B cell (primary cell): Measurements from ENCODE around the gene NAV1. TPM values are rescaled to one million over a fixed set of nuclear protein-coding genes. Genes with fewer than 3 reads are reported as not detected.

ENCODE experiments used
- ATAC-seq: fragments of 200-7000 bp; cut with Tn5 transposase; one replicate; pipeline ENCODE4 v1.10.0; 2021; ENCODE audit warnings: low read depth, mild to moderate bottlenecking, moderate number of reproducible peaks, moderate library complexity
- CTCF ChIA-PET: fragments of 350-600 bp; sonication (Branson Sonifier 250); formaldehyde crosslinking; loops from one replicate; lab custom pipeline; 2021; ENCODE audit warnings: antibody characterized with exemption, inconsistent platforms; lab: Charles Lee
- POLR2A ChIA-PET: fragments of 350-600 bp; sonication (Branson Sonifier 250); formaldehyde crosslinking; loops from one replicate; lab custom pipeline; 2021; ENCODE audit warnings: antibody characterized with exemption; lab: Charles Lee
- DNase-seq: peaks from one replicate; pipeline ENCODE4 v3.0.0; 2013
- H2AFZ ChIP-seq: 2 replicates; pipeline ENCODE4 v1.6.1; 2012; ENCODE audit warnings: mild to moderate bottlenecking, low read depth, low read length; ENCODE audit not compliant: insufficient read depth, poor library complexity, severe bottlenecking
- H3K27ac ChIP-seq, 2 donors: 1 replicate in 1 of 2; 2 replicates in 1 of 2; pipeline ENCODE4 v1.5.1; 2012 to 2013; ENCODE audit warnings: low read length in 2 of 2, mild to moderate bottlenecking in 2 of 2, moderate library complexity in 1 of 2
- H3K27me3 ChIP-seq, 4 experiments: fragments of 200-600 bp in 1 of 4; sonication (generic) in 1 of 4; replicated peaks in 1 of 4; 1 replicate in 2 of 4; 2 replicates in 2 of 4; pipeline versions ENCODE4 v1.6.1 to v1.7.0; 2013 to 2016; ENCODE audit warnings: low read length in 3 of 4, mild to moderate bottlenecking in 2 of 4, mixed read lengths in 1 of 4, moderate library complexity in 1 of 4; ENCODE audit not compliant: insufficient read depth in 4 of 4, control insufficient read depth in 3 of 4; ENCODE audit errors: control extremely low read depth in 1 of 4
- H3K36me3 ChIP-seq, 2 experiments: replicated peaks in 1 of 2; 1 replicate in 1 of 2; 2 replicates in 1 of 2; pipeline versions ENCODE4 v1.6.1 to v1.7.1; 2013; ENCODE audit warnings: low read length in 1 of 2; ENCODE audit not compliant: insufficient read depth in 2 of 2, control insufficient read depth in 1 of 2; ENCODE audit errors: control extremely low read depth in 1 of 2, extremely low read depth in 1 of 2
- H3K4me1 ChIP-seq, 2 donors: fragments of 200-600 bp in 1 of 2; sonication (generic) in 1 of 2; 1 replicate in 1 of 2; 2 replicates in 1 of 2; pipeline versions ENCODE4 v1.5.1 to v1.6.1; 2013 to 2017; ENCODE audit warnings: low read length in 2 of 2; ENCODE audit not compliant: control insufficient read depth in 2 of 2, insufficient read depth in 2 of 2
- H3K4me2 ChIP-seq: replicated peaks from 2 replicates; pipeline ENCODE3; 2012; ENCODE audit warnings: mild to moderate bottlenecking, low read depth, low read length; ENCODE audit not compliant: poor library complexity, severe bottlenecking
- H3K4me3 ChIP-seq, 5 experiments: fragments of 200-600 bp in 1 of 5; sonication (generic) in 1 of 5; 1 replicate in 3 of 5; 2 replicates in 2 of 5; pipeline versions ENCODE4 v1.5.1 to v1.7.0; 2011 to 2016; ENCODE audit warnings: low read length in 4 of 5, mild to moderate bottlenecking in 4 of 5, low read depth in 2 of 5, control low read depth in 1 of 5, moderate library complexity in 1 of 5; ENCODE audit not compliant: insufficient read depth in 1 of 5; ENCODE audit errors: control extremely low read depth in 1 of 5, extremely low read depth in 1 of 5
- H3K79me2 ChIP-seq: fragments of 200-600 bp; sonication (generic); one replicate; pipeline ENCODE4 v1.6.0; 2016; ENCODE audit warnings: low read length; ENCODE audit not compliant: control insufficient read depth, insufficient read depth
- H3K9ac ChIP-seq: fragments of 200-600 bp; sonication (generic); 2 replicates; pipeline ENCODE4 v1.6.1; 2017; ENCODE audit warnings: mild to moderate bottlenecking, low read length, moderate library complexity
- H3K9me3 ChIP-seq, 3 donors: one replicate each; pipeline versions ENCODE4 v1.6.1 to v1.7.1; 2013; ENCODE audit warnings: low read length in 2 of 3; ENCODE audit not compliant: control insufficient read depth in 2 of 3, insufficient read depth in 1 of 3; ENCODE audit errors: control extremely low read depth in 1 of 3
- H4K20me1 ChIP-seq: 2 replicates; pipeline ENCODE4 v1.6.0; 2012; ENCODE audit warnings: mild to moderate bottlenecking, low read length; ENCODE audit not compliant: insufficient read depth, control insufficient read depth, poor library complexity, severe bottlenecking
- H3K27ac Mint-ChIP-seq: one replicate; pipeline ENCODE4 v1.8.0; 2021; ENCODE audit warnings: mixed read lengths
- H3K27me3 Mint-ChIP-seq: one replicate; pipeline ENCODE4 v1.8.0; 2021; ENCODE audit warnings: mixed read lengths
- H3K4me1 Mint-ChIP-seq: one replicate; pipeline ENCODE4 v1.8.0; 2021; ENCODE audit warnings: mixed read lengths
- H3K4me3 Mint-ChIP-seq: one replicate; pipeline ENCODE4 v1.8.0; 2021; ENCODE audit warnings: mixed read lengths
- H3K9me3 Mint-ChIP-seq: one replicate; pipeline ENCODE4 v1.8.0; 2022; ENCODE audit warnings: mixed read lengths; ENCODE audit not compliant: insufficient read depth
- CTCF ChIP-seq: fragments of 200-600 bp; IDR thresholded peaks from one replicate; pipeline ENCODE4 v1.8.0; 2022; ENCODE audit warnings: antibody characterized with exemption, mild to moderate bottlenecking
- EZH2 ChIP-seq: IDR thresholded peaks from 2 replicates; pipeline ENCODE4 v1.6.1; 2012; ENCODE audit warnings: borderline replicate concordance, low read depth, mild to moderate bottlenecking, moderate library complexity, low read length; ENCODE audit not compliant: insufficient read depth, poor library complexity, severe bottlenecking
- WGBS: methylation state at CpG from one replicate; pipeline ENCODE4 v1.1.5; 2013; ENCODE audit warnings: missing lambda C conversion rate; ENCODE audit not compliant: insufficient coverage; 5-methylcytosine and 5-hydroxymethylcytosine counted together
- intact Hi-C: fragments of 100-400 bp; cut with micrococcal nuclease; formaldehyde crosslinking; loops from one replicate; pipeline ENCODE4 v1.10.0; 2022
- polyA plus RNA-seq: library from polyadenylated mRNA; depleted of rRNA; stranded (reverse); fragments of >200 nt; gene quantifications from 2 replicates; pipeline ENCODE4 v1.2.3, GENCODE V29; 2012
- total RNA-seq, 2 donors: library from RNA; stranded (reverse); fragments of 120-200 nt in 1 of 2; gene quantifications; 1 replicate in 1 of 2; 2 replicates in 1 of 2; pipeline versions ENCODE4 v1.2.3 to v1.2.4, GENCODE V29; 2013 to 2022

Gene NAV1
- total and polyA plus RNA-seq, 2 donors (not counting 1 experiment from before 2014, with no cell fraction given), result 1.5 to 4.3 TPM

- Mint-ChIP-seq H3K4me1 (no peaks in the 10 kb centered on the region), H3K27ac (no peak overlapping the region), H3K27me3 (no peaks in the 10 kb centered on the region), H3K9me3 (no peaks in the 10 kb centered on the region), H3K4me3 (no peak overlapping the region)
- H4K20me1 ChIP-seq, result no peaks in the 10 kb centered on the region
- ChIA-PET CTCF (interaction anchor here (1.4 to 6.1 kb wide), 2 partner anchors 15 to 16 kb away, joined by 9 to 46 read pairs; no protein-coding TSS in a partner anchor), POLR2A (no interaction called here)
- ATAC-seq, result no peak
- H3K9ac ChIP-seq, result no peak overlapping the region
- no peaks in the 10 kb centered on the region for H3K4me1 ChIP-seq
- 100% methylated on average over 7 of the region's 16 CpGs for WGBS
- H2AFZ ChIP-seq, result no peak overlapping the region
- H3K79me2 ChIP-seq, result peaks cover 30% of the 10 kb centered on the region
- H3K27me3 ChIP-seq, result no peaks in the 10 kb centered on the region
- H3K27ac ChIP-seq, result no peak overlapping the region
- H3K4me2 ChIP-seq, result no peak overlapping the region
- DNase-seq, result no peak
- intact Hi-C loops, result no loop called here
- H3K36me3 ChIP-seq, result peaks cover 0 to 21% of the 10 kb centered on the region in 2 experiments
- no peak overlapping the region for H3K4me3 ChIP-seq
- H3K9me3 ChIP-seq, result peaks cover 0 to 10% (median 0%) of the 10 kb centered on the region in 3 donors
- TF ChIP-seq CTCF (no peak), EZH2 (no peak)
These were observed 40.9 kb upstream of the NAV1 start for GRCh38 chr1:201497935-201498509.

- TF ChIP-seq EZH2 (no peak), CTCF (no peak)
- H4K20me1 ChIP-seq, result no peaks in the 10 kb centered on the region
- intact Hi-C loops, result no loop called here
- POLR2A ChIA-PET, result no interaction called here
- WGBS, result 94% methylated on average over 6 of the region's 8 CpGs
- CTCF ChIA-PET, result interaction anchor here (1.4 to 6.1 kb wide), 2 partner anchors 14 to 16 kb away, joined by 9 to 46 read pairs; no protein-coding TSS in a partner anchor
- no peaks in the 10 kb centered on the region for H3K4me1 ChIP-seq
- H3K27me3 Mint-ChIP-seq, result no peaks in the 10 kb centered on the region
- no peak overlapping the region for H3K4me3 ChIP-seq
- H3K79me2 ChIP-seq, result peaks cover 30% of the 10 kb centered on the region
- H3K36me3 ChIP-seq, result peaks cover 0 to 19% of the 10 kb centered on the region in 2 experiments
- H3K9ac ChIP-seq, result no peak overlapping the region
- no peak for DNase-seq
- H3K4me3 Mint-ChIP-seq, result no peak overlapping the region
- no peaks in the 10 kb centered on the region for H3K9me3 Mint-ChIP-seq
- peaks cover under 1% of the 10 kb centered on the region for H3K4me1 Mint-ChIP-seq
- H2AFZ ChIP-seq, result no peak overlapping the region
- ATAC-seq, result no peak
- H3K27me3 ChIP-seq, result no peaks in the 10 kb centered on the region
- no peak overlapping the region for H3K27ac ChIP-seq
- no peak overlapping the region for H3K27ac Mint-ChIP-seq
- no peak overlapping the region for H3K4me2 ChIP-seq
- peaks cover 0 to 8% (median 0%) of the 10 kb centered on the region in 3 donors for H3K9me3 ChIP-seq
These were observed 40.3 kb upstream of the NAV1 start for GRCh38 chr1:201498621-201499020.
